Smooth muscle cell (in vitro differentiated cells): ENCODE results near the gene NUAK1. TPM values are rescaled to one million over a fixed set of nuclear protein-coding genes. Genes with fewer than 3 reads are reported as not detected.

Source experiments
- DNase-seq: peaks from one replicate; lab custom pipeline; 2025; ENCODE audit not compliant: unreplicated experiment; lab: John Stamatoyannopoulos, UW
- H2AFZ ChIP-seq: fragments of 200-600 bp; sonication (generic); 2 replicates; pipeline ENCODE4 v1.6.0; 2016; ENCODE audit warnings: antibody characterized with exemption, low read depth, mild to moderate bottlenecking
- H3F3A ChIP-seq: fragments of 200-600 bp; sonication (generic); 2 replicates; pipeline ENCODE4 v1.6.0; 2017; ENCODE audit warnings: antibody characterized with exemption, low read depth
- H3K27ac ChIP-seq: fragments of 200-600 bp; sonication (generic); 2 replicates; pipeline ENCODE4 v1.5.1; 2016; ENCODE audit warnings: low read depth, mild to moderate bottlenecking
- H3K27me3 ChIP-seq: fragments of 200-600 bp; sonication (generic); 2 replicates; pipeline ENCODE4 v1.6.1; 2016; ENCODE audit warnings: low read depth, mild to moderate bottlenecking
- H3K36me3 ChIP-seq: fragments of 200-600 bp; sonication (generic); 2 replicates; pipeline ENCODE4 v1.5.1; 2016; ENCODE audit warnings: low read depth
- H3K4me1 ChIP-seq: fragments of 200-600 bp; sonication (generic); 2 replicates; pipeline ENCODE4 v1.5.1; 2016; ENCODE audit warnings: low read depth
- H3K4me2 ChIP-seq: fragments of 200-600 bp; sonication (generic); 2 replicates; pipeline ENCODE4 v1.6.0; 2016; ENCODE audit warnings: mild to moderate bottlenecking
- H3K4me3 ChIP-seq: fragments of 200-600 bp; sonication (generic); 2 replicates; pipeline ENCODE4 v1.5.1; 2016; ENCODE audit warnings: mild to moderate bottlenecking
- H3K79me2 ChIP-seq: fragments of 200-600 bp; sonication (generic); 2 replicates; pipeline ENCODE4 v1.6.0; 2016; ENCODE audit warnings: low read depth, mild to moderate bottlenecking
- H3K9ac ChIP-seq: fragments of 200-600 bp; sonication (generic); 2 replicates; pipeline ENCODE4 v1.6.0; 2016; ENCODE audit warnings: low read depth
- H3K9me3 ChIP-seq: fragments of 200-600 bp; sonication (generic); replicated peaks from 2 replicates; pipeline ENCODE4 v1.5.1; 2016; ENCODE audit warnings: low read depth
- H4K20me1 ChIP-seq: fragments of 200-600 bp; sonication (generic); 2 replicates; pipeline ENCODE4 v1.6.0; 2016; ENCODE audit warnings: low read depth
- CTCF ChIP-seq: fragments of 200-600 bp; sonication (generic); IDR thresholded peaks from 2 replicates; pipeline ENCODE4 v1.5.1; 2017; ENCODE audit warnings: borderline replicate concordance, mild to moderate bottlenecking, antibody characterized with exemption; ENCODE audit not compliant: insufficient read depth, poor library complexity, severe bottlenecking
- WGBS: methylation state at CpG from one replicate; pipeline ENCODE4 v1.1.7; 2016; ENCODE audit warnings: low lambda C conversion rate; 5-methylcytosine and 5-hydroxymethylcytosine counted together
- polyA plus RNA-seq: library from polyadenylated mRNA; unstranded; fragments of >200 nt; fragmentation: Nextera tagmentation; extraction: Ambion mirVana; gene quantifications from 2 replicates; pipeline ENCODE4 v1.2.1, GENCODE V29; 2016
- total RNA-seq: library from RNA; depleted of rRNA; stranded (reverse); fragments of >200 nt; gene quantifications from 2 replicates; pipeline ENCODE4 v1.2.3, GENCODE V29; 2014

NUAK1 gene
- total and polyA plus RNA-seq, 2 experiments from 2014 or later, result 35.3 to 64.2 TPM

- no peak for TF ChIP-seq CTCF
- peak overlapping the region; percentile 95 for H3K27ac ChIP-seq
- H3K4me3 ChIP-seq, result no peak overlapping the region
- H3K79me2 ChIP-seq, result peaks cover 93% of the 10 kb centered on the region
- H3K4me1 ChIP-seq, result peaks cover 66% of the 10 kb centered on the region
- no peak for DNase-seq
- H3K9me3 ChIP-seq, result no peaks in the 10 kb centered on the region
- H3K9ac ChIP-seq, result peak overlapping the region; percentile 63
- H3K27me3 ChIP-seq, result no peaks in the 10 kb centered on the region
- H4K20me1 ChIP-seq, result peaks cover 95% of the 10 kb centered on the region
- H3K36me3 ChIP-seq, result peaks cover 4% of the 10 kb centered on the region
- H3K4me2 ChIP-seq, result peak overlapping the region; percentile 78
- 12% methylated on average over 4 of the region's 4 CpGs for WGBS
- no peak overlapping the region for H2AFZ ChIP-seq
- H3F3A ChIP-seq, result peaks cover 54% of the 10 kb centered on the region
Measured at GRCh38 chr12:106108185-106108835, 30.4 kb downstream of the NUAK1 start.

- peak overlapping the region; percentile 95 for H3K27ac ChIP-seq
- H3K4me3 ChIP-seq, result no peak overlapping the region
- no peaks in the 10 kb centered on the region for H3K27me3 ChIP-seq
- H2AFZ ChIP-seq, result no peak overlapping the region
- 20% methylated on average over 2 of the region's 2 CpGs for WGBS
- H3K9ac ChIP-seq, result peak overlapping the region; percentile 63
- peaks cover 95% of the 10 kb centered on the region for H3K79me2 ChIP-seq
- H4K20me1 ChIP-seq, result peaks cover 95% of the 10 kb centered on the region
- no peak for DNase-seq
- H3F3A ChIP-seq, result peaks cover 58% of the 10 kb centered on the region
- peak overlapping the region; percentile 78 for H3K4me2 ChIP-seq
- peaks cover 4% of the 10 kb centered on the region for H3K36me3 ChIP-seq
- H3K9me3 ChIP-seq, result no peaks in the 10 kb centered on the region
- no peak for TF ChIP-seq CTCF
- peaks cover 59% of the 10 kb centered on the region for H3K4me1 ChIP-seq
Measured at GRCh38 chr12:106107566-106107965, 31.2 kb downstream of the NUAK1 start.

- H3K9ac ChIP-seq, result peak overlapping the region; percentile 14
- no peaks in the 10 kb centered on the region for H3K27me3 ChIP-seq
- H3K79me2 ChIP-seq, result peaks cover 95% of the 10 kb centered on the region
- H3K36me3 ChIP-seq, result peaks cover 4% of the 10 kb centered on the region
- peaks cover 57% of the 10 kb centered on the region for H3K4me1 ChIP-seq
- no peak overlapping the region for H2AFZ ChIP-seq
- no peak overlapping the region for H3K4me3 ChIP-seq
- DNase-seq, result no peak
- WGBS, result 14% methylated on average over 6 of the region's 6 CpGs
- peaks cover 95% of the 10 kb centered on the region for H4K20me1 ChIP-seq
- H3K27ac ChIP-seq, result peak overlapping the region; percentile 95
- peaks cover 64% of the 10 kb centered on the region for H3F3A ChIP-seq
- H3K9me3 ChIP-seq, result no peaks in the 10 kb centered on the region
- H3K4me2 ChIP-seq, result peak overlapping the region; percentile 78
- TF ChIP-seq CTCF, result no peak
Measured at GRCh38 chr12:106106892-106107291, 31.9 kb downstream of the NUAK1 start.

- Histone ChIP-seq H3K4me3 (no peak overlapping the region), H4K20me1 (peaks cover 95% of the 10 kb centered on the region), H3K4me2 (peak overlapping the region; percentile 78), H3K9ac (peak overlapping the region; percentile 57), H3K36me3 (peaks cover 4% of the 10 kb centered on the region), H2AFZ (no peak overlapping the region), H3K9me3 (no peaks in the 10 kb centered on the region), H3K27me3 (no peaks in the 10 kb centered on the region), H3K27ac (peak overlapping the region; percentile 95), H3K79me2 (peaks cover 95% of the 10 kb centered on the region), H3K4me1 (peaks cover 62% of the 10 kb centered on the region), H3F3A (peaks cover 62% of the 10 kb centered on the region)
- WGBS, result 54% methylated on average over 4 of the region's 4 CpGs
- DNase-seq, result no peak
- TF ChIP-seq CTCF, result no peak
Measured at GRCh38 chr12:106106061-106106566, 32.6 kb downstream of the NUAK1 start.
